MM.1S (cell line): ENCODE data around the gene MECP2.

ENCODE experiments used
- DNase-seq: peaks from one replicate; pipeline ENCODE4 v3.0.0-alpha.2; 2015
- H2AFZ ChIP-seq: fragments of 300-600 bp; sonication (generic); 2 replicates; pipeline ENCODE4 v1.6.0; 2016; ENCODE audit warnings: antibody characterized with exemption, low read length
- H3F3A ChIP-seq: fragments of 300-600 bp; sonication (generic); 2 replicates; pipeline ENCODE4 v1.6.1; 2016; ENCODE audit warnings: mild to moderate bottlenecking, antibody characterized with exemption, low read length, moderate library complexity, mixed read lengths; ENCODE audit not compliant: insufficient read depth
- H3K27ac ChIP-seq: fragments of 300-600 bp; sonication (generic); 2 replicates; pipeline ENCODE4 v1.5.1; 2016; ENCODE audit warnings: mild to moderate bottlenecking, low read length
- H3K27me3 ChIP-seq: fragments of 300-600 bp; sonication (generic); replicated peaks from 2 replicates; pipeline ENCODE4 v1.6.0; 2016; ENCODE audit warnings: low read length; ENCODE audit not compliant: insufficient read depth
- H3K36me3 ChIP-seq: fragments of 300-600 bp; sonication (generic); replicated peaks from 2 replicates; pipeline ENCODE4 v1.6.1; 2016; ENCODE audit warnings: mild to moderate bottlenecking, low read length, mixed read lengths; ENCODE audit not compliant: insufficient read depth
- H3K4me1 ChIP-seq: fragments of 300-600 bp; sonication (generic); 2 replicates; pipeline ENCODE4 v1.6.1; 2016; ENCODE audit warnings: low read length, mixed read lengths
- H3K4me2 ChIP-seq: fragments of 300-600 bp; sonication (generic); 2 replicates; pipeline ENCODE4 v1.6.0; 2016; ENCODE audit warnings: low read depth, low read length
- H3K4me3 ChIP-seq: fragments of 300-600 bp; sonication (generic); 2 replicates; pipeline ENCODE4 v1.5.1; 2016; ENCODE audit warnings: low read length, mixed read lengths
- H3K79me2 ChIP-seq: fragments of 300-600 bp; sonication (generic); 2 replicates; pipeline ENCODE4 v1.6.1; 2016; ENCODE audit warnings: mixed run types, low read length, mixed read lengths
- H3K9ac ChIP-seq: fragments of 300-600 bp; sonication (generic); 2 replicates; pipeline ENCODE4 v1.6.1; 2016; ENCODE audit warnings: low read length, mixed read lengths
- H3K9me2 ChIP-seq: fragments of 300-600 bp; sonication (generic); replicated peaks from 2 replicates; pipeline ENCODE4 v1.6.1; 2016; ENCODE audit warnings: mild to moderate bottlenecking, low read length, mixed read lengths; ENCODE audit not compliant: insufficient read depth
- H3K9me3 ChIP-seq: fragments of 300-600 bp; sonication (generic); replicated peaks from 2 replicates; pipeline ENCODE4 v1.6.1; 2016; ENCODE audit warnings: mild to moderate bottlenecking, low read length, mixed read lengths; ENCODE audit not compliant: insufficient read depth
- H4K20me1 ChIP-seq: fragments of 300-600 bp; sonication (generic); 2 replicates; pipeline ENCODE4 v1.6.1; 2016; ENCODE audit warnings: mild to moderate bottlenecking, low read length, moderate library complexity, mixed read lengths; ENCODE audit not compliant: insufficient read depth
- EZH2 ChIP-seq: fragments of 300-600 bp; sonication (generic); optimal IDR thresholded peaks from 2 replicates; pipeline ENCODE3; 2017; ENCODE audit warnings: low read depth, mild to moderate bottlenecking, antibody characterized with exemption, low read length, mixed read lengths
- EZH2phosphoT487 ChIP-seq: fragments of 300-600 bp; sonication (generic); IDR thresholded peaks from 2 replicates; pipeline ENCODE4 v1.6.1; 2018; ENCODE audit warnings: antibody characterized with exemption, low read length
- TF ChIP-seq, protein P1 (sequence below): fragments of 300-600 bp; sonication (generic); IDR thresholded peaks from 2 replicates; pipeline ENCODE4 v1.5.1; 2016; ENCODE audit warnings: antibody characterized with exemption, low read length, mixed read lengths

The MECP2 gene

DNA sequence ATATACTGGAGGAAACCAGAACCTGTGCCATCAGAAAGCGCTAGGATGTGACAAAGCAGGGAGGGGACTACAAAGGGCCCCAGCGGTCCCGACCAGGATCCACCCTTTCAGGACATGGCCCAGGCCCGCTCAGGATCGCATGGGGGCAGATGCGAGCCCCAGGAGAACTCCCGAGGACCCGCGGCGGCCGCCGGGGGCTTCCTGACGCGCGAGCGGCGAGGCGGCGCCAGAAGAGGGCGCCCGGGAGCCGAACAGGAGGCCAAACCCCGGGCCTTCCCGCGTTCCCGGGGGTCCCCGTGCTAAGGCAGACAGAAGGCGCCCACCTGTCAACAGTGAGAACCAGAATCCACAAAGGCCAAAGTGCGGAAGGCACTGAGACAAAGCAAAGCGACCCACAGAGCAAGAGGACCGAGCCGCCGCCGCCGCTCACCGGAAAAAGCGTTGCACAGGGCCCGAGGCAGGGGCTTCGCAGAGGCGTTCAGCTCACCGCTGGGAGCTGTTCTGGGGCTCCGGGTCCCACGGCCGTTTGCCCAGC lies 39.2 kb upstream of the MECP2 start:
- Histone ChIP-seq H3K9me3 (no peaks in the 10 kb centered on the region), H3K9me2 (no peaks in the 10 kb centered on the region), H3K4me3 (peak overlapping the region; percentile 47), H3K36me3 (no peaks in the 10 kb centered on the region), H3K79me2 (no peaks in the 10 kb centered on the region), H3K4me2 (peak overlapping the region; percentile 57), H4K20me1 (no peaks in the 10 kb centered on the region), H3K9ac (no peak overlapping the region; the same call in 1 of the 2 replicates), H3K27me3 (0 out of 2 replicates have a peak, but pooled peaks cover 6% of the 10 kb centered on the region), H3F3A (no peaks in the 10 kb centered on the region), H2AFZ (peak overlapping the region; percentile 56), H3K27ac (no peak overlapping the region), H3K4me1 (no peaks in the 10 kb centered on the region)
- peak; percentile 58 for DNase-seq
- no peak for TF ChIP-seq EZH2phosphoT487
- TF ChIP-seq EZH2: no peak
- TF ChIP-seq, protein P1, sequence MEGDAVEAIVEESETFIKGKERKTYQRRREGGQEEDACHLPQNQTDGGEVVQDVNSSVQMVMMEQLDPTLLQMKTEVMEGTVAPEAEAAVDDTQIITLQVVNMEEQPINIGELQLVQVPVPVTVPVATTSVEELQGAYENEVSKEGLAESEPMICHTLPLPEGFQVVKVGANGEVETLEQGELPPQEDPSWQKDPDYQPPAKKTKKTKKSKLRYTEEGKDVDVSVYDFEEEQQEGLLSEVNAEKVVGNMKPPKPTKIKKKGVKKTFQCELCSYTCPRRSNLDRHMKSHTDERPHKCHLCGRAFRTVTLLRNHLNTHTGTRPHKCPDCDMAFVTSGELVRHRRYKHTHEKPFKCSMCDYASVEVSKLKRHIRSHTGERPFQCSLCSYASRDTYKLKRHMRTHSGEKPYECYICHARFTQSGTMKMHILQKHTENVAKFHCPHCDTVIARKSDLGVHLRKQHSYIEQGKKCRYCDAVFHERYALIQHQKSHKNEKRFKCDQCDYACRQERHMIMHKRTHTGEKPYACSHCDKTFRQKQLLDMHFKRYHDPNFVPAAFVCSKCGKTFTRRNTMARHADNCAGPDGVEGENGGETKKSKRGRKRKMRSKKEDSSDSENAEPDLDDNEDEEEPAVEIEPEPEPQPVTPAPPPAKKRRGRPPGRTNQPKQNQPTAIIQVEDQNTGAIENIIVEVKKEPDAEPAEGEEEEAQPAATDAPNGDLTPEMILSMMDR: peak; percentile 64

- Histone ChIP-seq H3F3A (no peaks in the 10 kb centered on the region), H3K4me3 (0 out of 2 replicates have a peak overlapping the region, but pooled peaks have one; percentile 47), H3K79me2 (no peaks in the 10 kb centered on the region), H3K4me1 (no peaks in the 10 kb centered on the region), H4K20me1 (no peaks in the 10 kb centered on the region), H3K27ac (no peak overlapping the region), H3K36me3 (no peaks in the 10 kb centered on the region), H3K9me2 (no peaks in the 10 kb centered on the region), H3K9ac (no peak overlapping the region), H2AFZ (no peak overlapping the region), H3K27me3 (0 out of 2 replicates have a peak, but pooled peaks cover 6% of the 10 kb centered on the region), H3K4me2 (no peak overlapping the region), H3K9me3 (no peaks in the 10 kb centered on the region)
- TF ChIP-seq, protein P1: no peak
- TF ChIP-seq EZH2 (no peak), EZH2phosphoT487 (no peak)
- no peak for DNase-seq
These were observed 38.1 kb upstream of the MECP2 start for GRCh38 chrX:154135458-154136229.

- Histone ChIP-seq H3K27ac (no peak overlapping the region), H3K9ac (no peak overlapping the region), H3K9me2 (no peaks in the 10 kb centered on the region), H3K9me3 (no peaks in the 10 kb centered on the region), H3K27me3 (0 out of 2 replicates have a peak, but pooled peaks cover 6% of the 10 kb centered on the region), H3K79me2 (no peaks in the 10 kb centered on the region), H4K20me1 (no peaks in the 10 kb centered on the region), H3K4me2 (no peak overlapping the region), H2AFZ (no peak overlapping the region), H3K4me1 (no peaks in the 10 kb centered on the region), H3K4me3 (no peak overlapping the region), H3F3A (no peaks in the 10 kb centered on the region), H3K36me3 (no peaks in the 10 kb centered on the region)
- DNase-seq: no peak
- TF ChIP-seq, protein P1: no peak
- TF ChIP-seq EZH2phosphoT487: no peak
- no peak for TF ChIP-seq EZH2
These were observed 34.8 kb upstream of the MECP2 start for GRCh38 chrX:154132366-154132765.
